GM19023 (cell line): Measurements from ENCODE around the gene NOL12.
"Not testable (repeated sequence)": the region's sequence is repeated elsewhere in the genome, so short reads cannot be mapped to it uniquely, and the experiment has no call there.

Source experiments
- ATAC-seq: cut with Tn5 transposase; IDR thresholded peaks from one replicate; pipeline ENCODE4 v1.9.1; 2021; ENCODE audit warnings: mild to moderate bottlenecking, moderate library complexity; ENCODE audit not compliant: unreplicated experiment

NOL12 gene

DNA sequence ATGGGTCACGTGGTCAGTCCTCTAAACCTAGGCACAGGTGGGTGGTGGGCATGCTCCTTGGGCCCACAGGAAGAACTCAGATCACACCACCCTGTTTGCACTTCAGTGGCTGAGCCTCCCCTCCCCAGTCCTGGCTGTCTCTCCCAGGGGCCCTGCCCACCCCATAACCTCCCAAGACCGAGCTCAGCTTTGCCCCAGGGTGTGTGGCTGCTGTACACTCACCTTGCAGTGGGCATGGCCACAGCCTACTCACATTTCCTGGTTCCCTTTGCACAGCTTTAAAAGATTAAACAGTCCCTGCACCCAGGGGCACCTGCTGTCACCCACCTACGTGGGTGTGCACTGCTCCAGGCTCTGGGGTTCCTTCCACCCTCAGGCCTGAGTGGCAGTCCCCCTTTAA lies 24.5 kb downstream of the NOL12 start:
- ATAC-seq: no peak

DNA sequence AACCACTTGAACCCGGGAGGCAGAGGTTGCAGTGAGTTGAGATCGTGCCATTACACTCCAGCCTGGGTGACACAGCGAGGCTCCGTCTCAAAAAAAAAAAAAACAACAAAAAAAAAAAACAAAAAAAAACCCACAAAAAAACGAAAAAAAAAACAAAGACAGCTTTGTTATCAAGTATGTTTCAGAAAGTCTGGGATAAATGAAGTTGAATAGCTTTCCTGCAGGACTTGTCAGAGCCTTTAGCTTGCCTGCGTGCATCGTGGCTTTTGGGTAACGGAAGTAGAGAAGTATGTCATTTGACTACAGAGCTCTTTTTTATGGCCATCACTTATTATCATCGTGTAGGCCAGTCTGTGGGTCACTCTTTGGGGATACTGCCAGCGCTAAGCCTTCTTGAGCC lies 25.3 kb downstream of the NOL12 start:
- ATAC-seq: no peak

DNA sequence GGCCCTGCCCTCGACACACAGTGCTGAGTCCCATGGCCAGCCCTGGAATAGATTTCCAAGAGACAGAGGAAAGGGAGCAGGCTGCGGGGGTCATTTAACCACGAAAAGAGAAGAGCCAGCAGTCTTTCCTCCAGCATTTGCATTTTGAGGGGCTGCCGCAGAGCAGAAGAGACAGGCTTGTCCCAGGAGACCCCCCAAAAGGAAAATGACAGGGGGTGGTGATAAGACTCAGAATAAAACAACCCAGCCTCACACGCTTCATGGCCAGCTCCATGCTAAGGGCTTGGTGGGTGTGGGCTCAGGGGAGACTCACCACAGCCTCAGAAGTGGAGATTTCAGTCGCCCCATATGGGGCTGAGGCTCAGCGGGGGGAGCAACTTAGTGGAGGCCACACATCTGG lies 27.6 kb downstream of the NOL12 start:
- ATAC-seq: no peak

DNA sequence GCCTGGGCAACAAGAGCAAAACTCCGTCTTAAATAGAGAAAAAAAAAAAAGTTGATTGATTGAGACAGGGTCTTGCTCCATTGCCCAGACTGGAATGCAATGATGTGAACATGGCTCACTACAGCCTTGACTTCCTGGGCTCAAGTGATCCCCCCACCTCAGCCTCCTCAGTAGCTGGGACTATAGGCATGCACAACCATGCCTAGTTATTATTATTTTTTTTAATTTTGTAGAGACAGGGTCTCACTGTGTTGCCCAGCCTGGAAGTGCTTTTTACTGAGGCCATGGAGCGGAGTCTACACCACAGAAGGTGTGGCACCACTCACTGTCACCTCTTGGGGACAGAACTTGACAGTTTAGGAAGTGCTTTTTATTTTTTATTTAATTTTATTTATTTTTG lies 28.5 kb downstream of the NOL12 start:
- ATAC-seq: no peak

DNA sequence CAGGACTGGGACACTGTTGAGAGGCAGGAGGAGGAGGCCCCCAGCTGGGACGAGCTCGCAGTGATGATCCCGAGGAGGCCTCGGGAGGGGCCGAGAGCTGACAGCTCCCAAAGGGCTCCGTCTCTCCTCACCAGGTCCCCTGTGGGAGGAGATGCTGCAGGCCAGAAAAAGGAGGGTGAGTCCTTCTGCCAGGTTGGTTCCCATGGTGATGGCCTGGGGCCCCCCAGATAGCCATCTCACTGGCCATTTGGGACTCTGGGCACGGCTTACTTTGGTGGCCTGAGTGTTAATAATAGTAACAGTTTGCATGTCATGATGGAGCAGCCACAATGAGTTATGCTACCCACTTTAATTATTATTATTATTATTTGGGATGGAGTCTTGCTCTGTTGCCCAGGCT lies 29.6 kb downstream of the NOL12 start:
- no peak for ATAC-seq

DNA sequence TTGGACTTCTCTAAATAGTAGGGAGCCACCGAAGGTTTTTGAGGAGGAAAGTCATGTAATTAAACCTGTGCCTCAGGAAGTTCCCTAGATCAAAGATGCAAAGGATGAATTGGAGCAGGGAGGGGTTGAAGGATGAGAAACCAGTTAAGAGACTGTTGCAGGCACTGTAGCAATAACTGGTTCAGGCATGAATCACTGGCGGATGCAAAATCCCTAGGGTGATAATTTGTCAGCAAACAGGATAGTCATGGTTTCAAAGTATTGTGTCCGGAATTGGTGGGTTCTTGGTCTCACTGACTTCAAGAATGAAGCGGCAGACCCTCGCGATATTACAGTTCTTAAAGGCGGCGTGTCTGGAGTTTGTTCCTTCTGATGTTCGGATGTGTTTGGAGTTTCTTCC lies 30.6 kb downstream of the NOL12 start:
- ATAC-seq: no peak

DNA sequence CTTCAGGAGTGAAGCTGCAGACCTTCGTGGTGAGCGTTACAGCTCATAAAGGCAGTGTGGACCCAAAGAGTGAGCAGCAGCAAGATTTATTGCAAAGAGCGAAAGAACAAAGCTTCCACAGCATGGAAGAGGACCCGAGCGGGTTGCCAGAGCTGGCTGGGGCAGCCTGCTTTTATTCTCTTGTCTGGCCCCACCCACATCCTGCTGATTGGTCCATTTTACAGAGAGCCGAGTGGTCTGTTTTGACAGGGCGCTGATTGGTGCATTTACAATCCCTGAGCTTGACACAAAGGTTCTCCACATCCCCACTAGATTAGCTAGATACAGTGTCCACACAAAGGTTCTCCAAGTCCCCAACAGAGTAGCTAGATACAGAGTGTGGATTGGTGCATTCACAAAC lies 31.1 kb downstream of the NOL12 start:
- not testable (repeated sequence) for ATAC-seq

DNA sequence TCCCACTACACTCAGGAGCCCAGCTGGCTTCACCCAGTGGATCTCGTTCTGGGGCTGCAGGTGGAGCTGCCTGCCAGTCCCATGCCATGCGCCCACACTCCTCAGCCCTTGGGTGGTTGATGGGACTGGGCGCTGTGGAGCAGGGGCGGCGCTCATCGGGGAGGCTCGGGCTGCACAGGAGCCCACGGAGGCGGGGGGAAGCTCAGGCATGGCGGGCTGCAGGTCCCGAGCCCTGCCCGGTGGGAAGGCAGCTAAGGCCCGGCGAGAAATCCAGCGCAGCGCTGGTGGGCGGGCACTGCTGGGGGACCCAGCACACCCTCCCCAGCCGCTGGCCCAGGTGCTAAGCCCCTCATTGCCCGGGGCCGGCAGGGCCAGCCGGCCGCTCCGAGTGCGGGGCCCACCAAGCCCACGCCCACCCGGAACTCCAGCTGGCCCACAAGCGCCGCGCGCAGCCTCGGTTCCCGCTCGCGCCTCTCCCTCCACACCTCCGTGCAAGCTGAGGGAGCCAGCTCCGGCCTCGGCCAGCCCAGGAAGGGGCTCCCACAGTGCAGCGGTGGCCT lies 31.7 kb downstream of the NOL12 start:
- not testable (repeated sequence) for ATAC-seq

DNA sequence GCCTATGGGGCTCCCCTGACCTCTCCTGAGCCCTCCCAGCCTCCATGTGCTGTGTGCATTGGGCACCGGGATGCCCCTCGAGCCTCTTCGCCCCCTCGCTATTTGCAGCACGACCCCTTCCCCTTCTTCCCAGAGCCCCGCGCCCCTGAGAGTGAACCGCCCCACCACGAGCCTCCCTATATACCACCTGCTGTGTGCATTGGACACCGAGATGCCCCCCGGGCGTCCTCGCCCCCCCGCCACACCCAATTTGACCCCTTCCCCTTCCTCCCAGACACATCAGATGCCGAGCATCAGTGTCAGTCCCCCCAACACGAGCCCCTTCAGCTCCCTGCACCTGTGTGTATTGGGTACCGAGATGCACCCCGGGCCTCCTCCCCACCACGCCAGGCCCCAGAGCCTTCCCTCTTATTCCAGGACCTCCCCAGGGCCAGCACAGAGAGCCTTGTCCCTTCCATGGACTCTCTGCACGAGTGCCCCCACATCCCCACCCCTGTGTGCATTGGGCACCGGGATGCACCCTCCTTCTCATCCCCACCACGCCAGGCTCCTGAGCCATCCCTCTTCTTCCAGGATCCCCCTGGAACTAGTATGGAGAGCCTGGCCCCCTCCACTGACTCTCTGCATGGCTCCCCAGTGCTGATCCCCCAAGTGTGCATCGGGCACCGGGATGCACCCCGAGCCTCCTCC lies 39.6 kb downstream of the NOL12 start:
- ATAC-seq: no peak

DNA sequence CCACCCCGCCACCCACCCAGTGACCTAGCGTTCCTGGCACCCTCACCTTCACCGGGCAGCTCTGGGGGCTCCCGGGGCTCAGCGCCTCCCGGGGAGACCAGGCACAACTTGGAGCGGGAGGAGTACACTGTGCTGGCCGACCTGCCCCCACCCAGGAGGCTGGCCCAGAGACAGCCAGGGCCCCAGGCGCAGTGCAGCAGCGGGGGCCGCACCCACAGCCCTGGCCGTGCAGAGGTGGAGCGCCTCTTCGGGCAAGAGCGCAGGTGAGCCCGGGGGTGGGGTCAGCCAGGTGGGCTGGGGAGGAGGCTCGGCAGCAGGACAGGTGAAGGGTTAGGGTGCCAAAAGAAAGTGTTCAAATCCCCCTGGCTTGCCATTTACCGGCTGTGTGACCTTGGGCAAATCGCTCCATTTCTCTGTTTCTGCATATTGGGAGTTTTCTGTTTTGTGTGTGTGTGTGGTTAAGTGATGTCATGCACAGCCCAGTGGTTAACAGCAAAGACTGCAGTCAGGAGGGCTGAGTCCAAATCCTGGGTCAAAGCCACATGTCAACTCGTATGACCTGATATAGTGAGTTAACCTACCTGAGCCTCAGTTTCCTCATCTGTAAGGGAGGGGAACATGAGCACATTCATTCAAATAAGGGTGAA lies 40.2 kb downstream of the NOL12 start:
- no peak for ATAC-seq

DNA sequence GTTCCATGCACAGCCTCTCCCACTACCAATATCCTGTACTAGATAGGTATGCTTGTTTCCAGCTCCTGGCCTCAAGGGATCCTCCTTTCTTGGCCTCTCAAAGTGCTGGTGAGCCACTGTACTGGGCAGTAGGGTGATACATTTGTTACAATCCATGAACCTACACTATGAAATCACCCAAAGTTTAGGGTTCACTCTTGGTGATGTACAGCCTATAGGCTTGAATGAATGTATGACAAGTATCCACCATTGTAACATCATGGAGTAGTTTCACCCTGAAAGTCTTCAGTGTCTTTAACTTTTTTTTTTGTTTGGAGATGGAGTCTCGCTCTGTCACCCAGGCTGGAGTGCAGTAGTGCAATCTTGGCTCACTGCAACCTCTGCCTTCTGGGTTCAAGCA lies 42.5 kb downstream of the NOL12 start:
- ATAC-seq: no peak

DNA sequence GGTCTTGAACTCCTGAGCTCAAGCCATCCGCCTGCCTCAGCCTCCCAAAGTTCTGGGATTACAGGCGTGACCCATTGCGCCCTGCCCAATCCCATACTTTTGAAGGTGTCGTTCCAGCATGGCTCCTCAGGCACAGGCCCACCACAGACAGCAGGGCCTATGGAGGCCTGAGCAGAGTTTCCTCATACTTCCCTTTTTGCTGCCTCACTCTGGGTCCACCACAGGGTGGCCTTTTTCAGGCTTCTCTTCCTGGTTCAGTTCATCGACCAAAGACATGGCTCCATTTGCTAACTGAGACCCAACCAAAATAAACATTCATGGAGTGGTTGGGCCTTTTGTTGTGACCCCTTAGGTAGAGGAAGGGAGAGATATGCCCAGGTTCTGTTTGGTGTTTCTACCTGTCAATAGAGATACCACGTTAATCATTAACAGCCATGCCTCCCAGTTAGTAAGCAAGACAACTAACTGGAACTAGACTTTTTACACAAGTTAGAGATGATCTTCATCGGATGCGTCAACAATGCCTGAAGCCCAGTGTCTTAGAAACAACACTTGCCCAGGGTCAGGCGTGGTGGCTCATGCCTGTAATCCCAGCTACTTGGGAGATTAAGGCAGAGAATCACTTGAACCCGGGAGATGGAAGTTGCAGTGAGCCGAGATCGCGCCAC lies 45.8 kb downstream of the NOL12 start:
- no peak for ATAC-seq

DNA sequence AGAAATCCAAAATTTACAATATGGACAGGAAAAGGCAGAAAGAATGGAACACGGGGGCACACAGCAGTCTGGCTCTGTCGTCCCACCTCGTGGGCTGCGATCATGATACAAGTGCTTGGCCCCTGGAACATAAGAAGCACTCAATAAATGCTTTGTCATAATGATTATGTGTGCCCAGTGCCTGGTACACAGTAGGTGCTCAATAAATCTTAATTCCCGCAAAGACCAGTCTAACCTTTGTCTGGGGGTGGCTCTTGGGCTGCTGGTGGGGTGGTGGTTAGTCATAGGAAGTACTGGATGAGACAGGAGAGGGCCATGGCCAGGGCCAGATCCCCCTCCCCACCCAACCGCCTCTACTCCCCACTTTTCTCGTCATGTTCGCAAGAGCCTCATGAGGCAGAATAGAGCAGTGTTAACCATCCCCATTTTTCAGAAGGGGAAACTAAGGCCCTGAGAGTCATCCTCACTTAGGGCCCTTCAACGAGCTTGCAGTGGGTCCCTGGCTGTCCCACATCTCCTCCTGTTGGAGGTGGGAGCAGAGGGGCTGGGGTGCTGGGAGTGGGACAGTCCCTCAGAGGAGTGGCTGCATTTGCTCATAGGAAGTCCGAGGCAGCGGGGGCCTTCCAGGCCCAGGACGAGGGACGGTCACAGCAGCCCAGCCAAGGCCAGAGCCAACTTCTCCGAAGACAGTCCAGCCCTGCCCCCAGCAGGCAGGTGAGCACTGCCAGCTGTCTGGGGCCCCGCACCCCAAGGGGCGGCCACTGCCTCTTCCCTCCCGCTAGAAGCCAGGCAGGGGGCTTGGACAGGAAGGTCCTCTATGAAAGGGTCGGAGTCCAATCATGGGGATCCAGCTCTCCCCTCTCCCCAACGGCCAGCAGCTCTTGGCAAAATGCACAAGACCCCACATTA lies 46.8 kb downstream of the NOL12 start:
- no peak for ATAC-seq

DNA sequence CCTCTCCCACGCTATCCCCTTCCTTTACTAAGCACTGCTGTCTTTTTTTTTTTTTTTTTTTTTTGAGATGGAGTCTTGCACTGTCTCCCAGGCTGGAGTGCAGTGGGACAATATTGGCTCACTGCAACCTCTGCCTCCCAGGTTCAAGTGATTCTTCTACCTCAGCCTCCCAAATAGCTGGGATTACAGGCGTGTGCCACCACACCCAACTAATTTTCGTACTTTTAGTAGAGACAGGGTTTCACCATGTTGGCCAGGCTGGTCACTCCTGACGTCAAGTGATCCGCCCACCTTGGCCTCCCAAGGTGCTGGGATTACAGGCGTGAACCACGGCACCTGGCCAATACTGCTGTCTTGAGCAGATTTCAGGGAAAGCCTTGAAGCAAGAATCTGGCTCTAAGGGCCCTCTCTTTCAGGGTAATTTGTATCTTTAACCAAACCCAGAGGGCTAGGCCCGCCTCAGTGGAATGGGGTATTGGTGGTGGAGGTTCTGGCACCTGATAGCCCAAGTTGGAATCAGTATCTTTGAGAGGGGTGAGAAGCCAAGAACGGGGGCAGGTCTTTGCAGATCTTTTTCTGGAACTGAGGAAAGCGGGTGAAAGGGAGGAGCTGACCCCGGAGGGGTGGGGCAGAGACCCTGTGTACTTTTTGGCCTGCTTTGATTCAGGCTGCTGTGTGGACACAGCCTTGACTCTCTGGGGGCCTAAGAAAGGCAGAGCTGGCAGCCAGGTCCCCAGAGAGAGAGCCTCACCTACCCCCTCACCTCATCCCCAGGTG lies 47.7 kb downstream of the NOL12 start:
- no peak for ATAC-seq

DNA sequence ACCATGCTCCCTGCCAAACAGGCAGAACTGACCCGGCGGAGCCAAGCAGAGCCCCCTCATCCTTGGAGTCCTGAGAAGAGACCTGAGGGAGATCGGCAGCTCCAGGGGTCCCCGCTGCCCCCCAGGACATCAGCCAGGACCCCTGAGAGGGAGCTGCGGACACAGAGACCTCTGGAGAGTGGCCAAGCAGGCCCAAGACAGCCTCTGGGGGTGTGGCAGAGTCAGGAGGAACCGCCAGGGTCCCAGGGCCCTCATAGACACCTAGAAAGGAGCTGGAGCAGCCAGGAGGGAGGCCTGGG lies 48.2 kb downstream of the NOL12 start:
- no peak for ATAC-seq

DNA sequence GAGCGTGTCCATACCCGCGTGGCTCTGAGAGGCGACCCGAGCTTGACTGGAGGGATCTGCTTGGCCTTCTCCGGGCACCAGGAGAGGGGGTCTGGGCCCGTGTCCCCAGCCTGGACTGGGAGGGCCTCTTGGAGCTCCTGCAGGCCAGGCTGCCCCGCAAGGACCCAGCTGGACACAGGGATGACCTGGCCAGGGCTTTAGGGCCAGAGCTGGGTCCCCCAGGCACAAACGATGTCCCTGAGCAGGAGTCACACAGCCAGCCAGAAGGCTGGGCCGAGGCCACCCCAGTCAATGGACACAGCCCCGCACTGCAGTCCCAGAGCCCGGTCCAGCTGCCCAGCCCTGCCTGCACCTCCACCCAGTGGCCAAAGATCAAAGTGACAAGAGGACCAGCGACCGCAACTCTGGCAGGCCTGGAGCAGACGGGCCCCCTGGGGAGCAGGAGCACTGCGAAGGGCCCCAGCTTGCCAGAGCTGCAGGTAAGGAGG lies 48.9 kb downstream of the NOL12 start:
- no peak for ATAC-seq

DNA sequence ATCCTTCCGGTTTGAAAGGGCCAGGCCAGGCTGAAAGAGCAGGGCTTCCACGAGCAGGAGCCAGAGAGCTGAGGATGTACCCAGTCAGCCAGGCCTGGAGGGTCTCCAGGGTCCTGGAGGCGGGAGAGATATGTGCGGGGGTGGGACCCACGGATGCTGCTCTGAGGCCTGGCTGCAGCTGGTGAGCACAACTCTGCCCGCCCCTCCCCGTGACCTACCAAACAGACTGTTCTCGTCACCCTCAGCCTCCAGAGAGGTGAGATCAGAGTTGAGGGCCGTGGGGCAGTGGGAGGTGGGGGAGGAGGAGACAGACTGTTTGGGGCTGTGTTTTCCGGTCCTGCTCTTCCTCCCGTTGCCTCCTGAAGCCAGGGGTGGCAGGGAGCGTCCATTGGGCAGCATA lies 52.9 kb downstream of the NOL12 start:
- ATAC-seq: no peak

DNA sequence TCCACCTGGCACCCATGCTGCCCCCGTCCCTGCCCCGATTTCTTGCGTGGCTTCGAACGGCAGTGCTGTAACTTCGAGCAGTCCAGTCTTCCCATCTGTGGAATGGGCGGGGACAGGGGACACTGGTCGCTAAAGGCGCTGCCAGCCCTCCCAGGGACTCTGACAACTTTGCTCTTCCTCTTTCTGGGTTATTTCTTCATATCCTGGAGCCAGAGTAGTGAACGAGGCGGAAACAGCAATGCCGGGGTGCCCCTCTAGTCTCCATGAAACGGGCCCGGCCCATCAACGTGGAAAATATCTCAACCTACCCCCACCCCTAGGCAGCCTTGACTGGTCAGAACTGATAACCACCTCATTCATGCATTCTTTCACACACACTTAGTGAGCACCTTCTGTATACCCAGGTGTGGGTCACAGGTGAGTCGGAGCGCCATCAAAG lies 53.5 kb downstream of the NOL12 start:
- no peak for ATAC-seq

DNA sequence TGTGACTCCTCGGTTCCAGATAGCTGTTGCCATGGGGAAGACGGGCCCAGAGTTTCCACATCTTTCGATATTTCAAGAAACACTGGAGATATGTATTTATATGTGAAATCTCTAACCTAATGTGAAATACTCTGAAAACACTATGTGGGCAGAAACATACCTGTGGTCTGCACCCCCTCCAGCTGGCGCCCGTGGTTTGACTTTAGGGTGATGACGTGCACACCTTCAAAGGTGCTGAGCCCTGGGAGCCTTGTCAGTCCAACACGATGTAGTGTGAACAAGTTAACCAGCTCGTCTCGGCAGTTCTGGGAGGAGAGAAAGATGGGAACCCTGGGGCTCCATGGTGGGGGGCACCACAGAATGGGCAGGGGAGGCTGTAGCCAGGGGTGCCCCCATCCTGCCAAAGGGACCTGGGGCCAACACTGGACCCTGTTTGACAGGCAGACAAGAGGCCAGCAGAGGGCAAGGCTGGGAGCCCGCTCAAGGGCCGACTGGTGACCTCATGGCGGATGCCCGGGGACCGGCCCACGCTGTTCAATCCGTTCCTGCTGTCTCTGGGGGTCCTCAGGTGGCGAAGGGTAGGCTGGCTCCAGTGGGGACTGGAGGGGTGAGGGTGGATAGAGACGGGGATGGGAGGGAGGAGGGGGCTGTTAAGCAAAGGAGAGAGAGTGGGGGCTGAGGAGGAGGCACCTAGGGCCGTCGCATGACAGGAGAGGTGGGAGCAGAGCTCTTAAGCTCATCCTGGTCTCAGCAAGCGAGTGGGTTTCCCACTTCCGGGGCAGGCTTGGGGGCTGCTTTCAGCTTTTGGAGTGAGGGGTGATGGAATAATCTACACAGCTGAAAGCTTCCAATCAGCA lies 54.5 kb downstream of the NOL12 start:
- ATAC-seq: no peak
